CD1c-positive myeloid dendritic cell (primary cell): ENCODE measurements around the gene ZNF48.
A peak's percentile ranks its signal among the peaks of the same experiment; 100 is the strongest.

ENCODE experiments used
- DNase-seq: peaks from one replicate; pipeline ENCODE4 v3.0.0-alpha.2; 2016; ENCODE audit errors: extremely low spot score

Gene ZNF48

DNA sequence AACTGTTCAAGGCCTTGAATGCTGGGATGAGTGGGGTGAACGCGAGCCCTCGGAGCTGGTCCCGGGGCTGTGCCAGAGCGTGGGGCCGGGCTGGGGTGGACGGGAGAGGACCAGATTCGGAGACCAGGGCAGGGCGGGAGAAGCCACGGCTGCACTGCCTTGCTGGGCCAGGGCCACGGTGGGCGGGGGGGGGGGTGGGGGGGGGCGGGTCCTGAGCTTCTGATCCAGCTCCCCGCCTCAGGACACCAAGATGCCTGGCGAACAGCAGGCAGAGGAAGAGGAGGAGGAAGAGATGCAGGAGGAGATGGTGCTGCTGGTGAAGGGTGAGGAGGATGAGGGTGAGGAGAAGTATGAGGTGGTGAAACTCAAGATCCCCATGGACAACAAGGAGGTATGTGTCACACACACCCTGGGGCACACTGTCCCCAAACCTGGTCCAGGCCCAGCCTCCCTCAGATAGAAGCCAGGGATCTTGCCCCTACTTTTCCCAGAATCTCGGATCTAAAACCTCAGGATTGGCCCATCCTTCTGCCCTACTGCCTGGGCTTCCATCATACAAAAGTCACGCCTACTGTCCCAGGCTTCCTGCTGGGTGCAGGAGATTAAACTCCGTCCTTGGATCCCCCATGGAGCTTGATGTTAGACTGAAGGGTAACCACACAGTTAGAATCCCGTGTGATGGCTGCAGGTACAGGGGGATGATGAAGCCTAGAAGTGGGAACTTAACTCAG is 12.7 kb downstream of the ZNF48 start:
- DNase-seq: no peak

DNA sequence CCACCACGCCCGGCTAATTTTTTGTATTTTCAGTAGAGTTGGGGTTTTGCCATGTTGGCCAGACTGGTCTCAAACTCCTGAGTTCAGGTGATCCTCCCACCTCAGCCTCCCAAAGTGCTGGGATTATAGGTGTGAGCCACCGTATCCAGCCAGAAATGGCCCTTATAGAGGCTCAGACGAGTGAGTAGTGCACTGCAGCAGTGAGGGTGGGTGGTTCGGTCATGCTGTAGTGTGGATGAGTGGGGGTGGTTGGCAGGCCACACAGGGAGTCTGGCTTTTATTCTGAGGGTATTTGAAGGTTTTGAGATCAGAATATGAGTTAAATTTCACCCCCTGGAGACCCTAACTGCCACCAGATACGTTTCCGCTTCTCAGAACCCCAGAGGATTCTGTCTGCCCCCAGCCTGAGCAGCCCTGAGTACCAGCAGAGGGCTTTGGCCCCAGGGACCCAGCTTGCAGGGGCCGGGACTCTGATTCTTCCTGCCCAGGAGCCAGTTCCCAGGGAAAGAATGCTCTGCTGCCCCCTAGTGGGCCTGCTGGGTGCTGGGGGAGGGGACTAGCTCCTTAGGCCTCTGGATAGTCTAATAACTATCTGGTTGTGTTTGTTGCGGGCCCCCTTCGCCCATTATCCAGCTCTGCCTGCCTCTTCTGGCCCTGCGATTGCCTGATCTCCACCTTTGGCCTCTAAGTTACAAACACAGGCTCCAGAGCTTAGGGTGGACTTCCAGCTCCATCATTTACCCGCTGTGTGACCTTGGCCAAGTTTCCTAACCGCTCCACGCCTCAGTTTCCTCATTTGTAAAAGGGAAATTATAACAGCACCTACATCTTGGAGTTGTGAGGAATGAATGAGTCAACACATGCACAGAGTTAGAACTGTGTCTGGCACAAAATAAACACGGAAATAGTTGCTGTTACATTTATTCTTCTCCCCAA is 14.2 kb downstream of the ZNF48 start:
- peak; percentile 94 for DNase-seq

DNA sequence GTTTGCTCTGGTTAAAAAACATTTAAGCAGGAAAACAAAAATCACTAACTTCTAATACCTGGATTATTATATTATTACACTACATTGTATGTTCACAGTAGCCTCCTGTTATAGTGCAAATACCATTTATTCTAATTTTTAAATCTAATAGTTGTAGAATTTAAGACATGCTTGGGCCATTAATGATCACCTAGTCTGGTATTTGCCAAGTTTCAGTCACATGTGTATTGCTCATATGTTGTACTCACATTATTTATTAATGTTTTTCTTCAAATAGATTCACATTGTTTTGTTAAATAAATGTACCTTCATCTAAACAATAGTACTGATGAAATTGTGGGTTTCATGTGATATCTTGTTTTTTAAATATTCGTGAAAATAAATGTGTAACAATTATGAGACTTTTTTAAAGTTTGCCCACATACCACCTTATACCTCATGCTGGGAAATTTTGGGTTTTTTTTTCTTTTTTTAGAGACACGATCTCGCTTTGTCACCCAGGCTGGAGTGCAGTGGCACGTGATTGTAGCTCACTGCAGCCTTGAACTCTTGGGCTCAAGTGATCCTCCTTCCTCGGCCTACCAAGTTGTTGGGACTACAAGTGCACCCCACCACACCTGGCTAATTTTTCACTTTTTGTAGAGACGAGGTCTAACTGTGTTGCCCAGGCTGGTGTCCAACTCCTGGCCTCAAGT is 18.0 kb downstream of the ZNF48 start:
- no peak for DNase-seq

DNA sequence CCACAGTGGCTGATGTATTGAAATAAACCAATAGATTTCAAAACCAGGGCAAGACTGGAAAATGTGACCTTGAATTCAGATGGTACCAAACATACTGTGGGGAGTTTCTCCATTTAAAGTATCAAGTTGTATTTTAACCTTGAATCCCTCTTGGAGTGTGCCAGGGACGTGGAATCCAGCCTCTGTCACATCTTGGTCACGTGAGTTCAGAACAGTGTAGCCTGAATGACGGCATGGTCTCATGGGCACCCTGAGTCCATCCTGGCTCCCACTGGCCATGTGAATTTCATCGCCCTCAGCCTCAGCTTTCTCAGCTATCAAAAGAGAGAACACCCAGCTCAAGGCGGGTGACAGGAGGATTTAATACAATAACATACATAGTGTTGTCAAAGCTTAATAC is 18.9 kb downstream of the ZNF48 start:
- DNase-seq: no peak

DNA sequence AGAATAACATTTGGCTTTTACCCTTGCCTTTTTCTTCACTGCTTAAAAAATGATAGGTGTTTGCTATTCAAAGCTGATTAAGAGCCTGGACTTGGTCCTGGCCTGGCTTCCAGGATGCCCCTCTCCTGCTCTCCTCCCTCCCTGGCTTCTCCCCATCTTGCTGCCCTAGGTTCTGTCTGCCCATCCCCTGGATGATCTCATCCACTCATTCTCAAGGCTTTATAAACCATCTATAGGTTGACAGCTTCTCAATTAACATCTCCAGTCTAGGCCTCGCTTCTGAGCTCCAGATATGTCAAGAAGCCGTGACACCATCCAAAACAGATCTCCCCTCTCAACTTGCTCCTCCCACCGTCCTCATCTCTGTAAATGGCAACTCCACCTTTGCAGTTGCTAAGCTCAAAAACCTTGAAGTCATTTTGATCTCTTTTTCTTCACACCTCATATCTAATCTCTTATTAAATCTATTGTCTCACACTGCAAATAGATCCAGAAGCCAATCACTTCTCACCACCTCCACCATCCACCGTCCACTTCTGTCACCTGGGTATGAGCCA is 20.9 kb downstream of the ZNF48 start:
- no peak for DNase-seq

DNA sequence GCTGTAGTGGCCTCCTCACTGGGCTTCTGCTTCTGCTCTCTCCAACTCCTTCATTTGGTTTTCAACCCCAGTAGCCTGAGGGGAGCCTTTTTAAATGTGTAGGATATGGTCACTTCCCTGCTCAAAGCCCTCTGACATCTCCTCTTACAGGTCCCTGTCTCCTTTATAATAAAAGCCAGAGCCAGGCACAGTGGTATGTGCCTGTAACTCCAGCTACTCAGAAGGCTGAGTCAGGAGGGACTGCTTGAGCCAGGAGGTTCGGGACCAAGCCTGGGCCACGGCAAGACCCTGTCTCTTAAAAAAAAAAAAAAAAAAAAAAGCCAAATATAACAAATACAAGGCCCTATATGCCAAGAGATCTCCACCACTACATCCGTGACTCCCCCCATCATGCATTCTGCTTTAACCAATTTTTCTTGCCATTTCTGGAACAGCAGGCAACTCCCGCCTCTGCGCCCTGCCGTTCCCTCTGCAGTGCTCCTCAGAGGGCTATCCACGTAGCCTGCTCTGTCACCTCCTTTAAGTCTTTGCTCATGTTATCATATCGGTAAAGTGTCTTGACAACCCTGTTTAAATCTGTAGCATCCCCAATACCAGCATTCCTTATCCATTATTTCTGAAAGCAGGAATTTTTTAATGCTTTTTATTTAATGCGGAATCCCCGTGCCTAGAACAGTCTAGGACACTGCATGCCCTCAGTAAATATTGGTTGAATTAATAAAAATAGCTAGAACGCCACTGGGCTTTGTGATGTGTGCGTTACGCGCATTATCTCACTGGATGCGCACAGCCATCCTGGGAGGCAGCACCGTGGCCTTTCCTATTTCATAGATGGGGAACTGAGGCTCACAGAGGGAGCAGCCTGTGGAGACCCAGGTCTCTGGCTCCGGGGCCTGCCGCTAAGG is 21.7 kb downstream of the ZNF48 start:
- DNase-seq: no peak

DNA sequence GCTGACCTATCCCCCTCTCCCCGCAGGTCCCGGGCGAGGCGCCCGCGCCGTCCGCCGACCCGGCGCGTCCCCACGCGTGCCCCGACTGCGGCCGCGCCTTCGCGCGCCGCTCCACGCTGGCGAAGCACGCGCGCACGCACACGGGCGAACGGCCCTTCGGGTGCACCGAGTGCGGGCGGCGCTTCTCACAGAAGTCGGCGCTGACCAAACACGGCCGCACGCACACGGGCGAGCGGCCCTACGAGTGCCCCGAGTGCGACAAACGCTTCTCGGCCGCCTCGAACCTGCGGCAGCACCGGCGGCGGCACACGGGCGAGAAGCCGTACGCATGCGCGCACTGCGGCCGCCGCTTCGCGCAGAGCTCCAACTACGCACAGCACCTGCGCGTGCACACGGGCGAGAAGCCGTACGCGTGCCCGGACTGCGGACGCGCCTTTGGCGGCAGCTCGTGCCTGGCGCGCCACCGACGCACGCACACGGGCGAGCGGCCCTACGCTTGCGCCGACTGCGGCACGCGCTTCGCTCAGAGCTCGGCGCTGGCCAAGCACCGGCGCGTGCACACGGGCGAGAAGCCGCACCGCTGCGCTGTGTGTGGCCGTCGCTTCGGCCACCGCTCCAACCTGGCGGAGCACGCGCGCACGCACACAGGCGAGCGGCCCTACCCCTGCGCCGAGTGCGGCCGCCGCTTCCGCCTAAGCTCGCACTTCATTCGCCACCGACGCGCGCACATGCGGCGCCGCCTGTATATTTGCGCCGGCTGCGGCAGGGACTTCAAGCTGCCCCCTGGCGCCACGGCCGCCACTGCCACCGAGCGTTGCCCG is 22.5 kb downstream of the ZNF48 start:
- DNase-seq: peak; percentile 97

DNA sequence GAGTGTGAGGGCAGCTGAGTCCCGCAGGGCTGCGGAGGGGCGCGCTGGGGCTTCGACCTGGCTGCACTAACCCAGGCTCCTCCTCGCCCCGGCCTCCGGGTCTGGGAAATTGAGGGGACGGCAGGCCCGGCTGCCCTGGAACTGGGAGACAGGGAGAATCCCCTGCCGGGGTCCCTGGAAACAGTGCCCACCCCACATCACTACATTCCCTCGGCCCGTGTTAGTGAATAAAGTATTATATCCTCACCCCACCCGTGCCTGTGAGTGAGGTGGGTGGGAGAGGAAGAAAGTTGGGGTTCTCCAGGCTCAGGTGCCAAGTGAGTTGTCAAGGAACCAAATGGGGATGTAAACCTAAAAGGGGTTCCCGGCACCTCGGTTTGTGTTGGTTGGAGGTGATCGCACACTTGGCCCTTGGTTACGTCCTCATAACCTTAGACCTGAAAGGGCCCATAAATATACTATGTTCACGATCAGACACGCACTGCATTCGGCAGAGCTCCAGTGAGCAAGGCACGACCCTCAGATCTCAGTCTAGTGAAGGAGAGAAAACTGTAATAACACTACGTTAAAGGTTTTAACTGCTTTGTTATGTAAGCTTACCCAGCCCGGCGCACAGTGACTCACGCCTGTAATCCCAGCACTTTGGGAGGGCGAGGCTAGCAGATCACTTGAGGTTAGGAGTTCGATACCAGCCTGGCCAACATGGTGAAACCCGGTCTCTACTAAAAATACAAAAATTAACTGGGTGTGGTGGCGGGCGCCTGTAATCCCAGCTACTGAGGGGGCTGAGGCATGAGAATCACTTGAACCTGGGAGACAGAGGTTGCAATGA is 23.3 kb downstream of the ZNF48 start:
- DNase-seq: no peak

DNA sequence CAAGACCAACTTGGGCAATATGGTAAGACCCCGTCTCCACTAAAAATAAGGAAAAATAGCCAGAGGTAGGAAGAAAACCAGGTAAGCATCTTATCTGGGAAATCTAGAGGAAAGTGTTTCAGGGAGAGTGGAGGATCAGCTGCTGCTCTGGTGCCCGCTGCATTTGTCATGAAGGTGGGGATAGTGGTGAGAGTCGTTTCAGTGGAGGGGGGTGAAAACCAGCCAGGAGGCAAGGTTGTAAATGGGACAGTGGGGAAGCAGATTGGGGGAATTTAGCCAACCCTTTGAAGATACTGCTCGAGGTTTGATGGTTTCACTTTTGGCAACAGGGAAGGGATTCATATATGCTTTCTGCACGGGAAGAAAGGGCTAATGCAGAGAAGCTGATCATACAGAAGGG is 25.8 kb downstream of the ZNF48 start:
- no peak for DNase-seq

DNA sequence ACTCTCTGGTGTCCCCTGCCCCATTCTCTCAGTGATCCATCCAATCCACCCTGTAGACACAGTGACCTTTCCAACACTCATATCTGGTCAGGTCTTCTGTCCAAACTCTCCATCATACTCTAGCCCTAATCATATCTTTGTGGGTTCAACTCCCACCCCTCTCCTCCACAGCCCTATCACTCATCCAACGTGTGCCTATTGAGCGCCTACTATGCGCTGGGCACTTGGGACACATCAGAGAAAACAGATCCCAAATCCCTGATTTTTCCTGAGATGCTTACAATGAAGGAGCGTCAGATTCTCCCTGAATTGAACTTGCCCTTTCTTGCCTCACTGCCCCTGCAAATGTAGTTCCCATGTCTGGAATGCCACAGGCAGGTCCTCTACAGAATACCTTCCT is 32.8 kb downstream of the ZNF48 start:
- no peak for DNase-seq

DNA sequence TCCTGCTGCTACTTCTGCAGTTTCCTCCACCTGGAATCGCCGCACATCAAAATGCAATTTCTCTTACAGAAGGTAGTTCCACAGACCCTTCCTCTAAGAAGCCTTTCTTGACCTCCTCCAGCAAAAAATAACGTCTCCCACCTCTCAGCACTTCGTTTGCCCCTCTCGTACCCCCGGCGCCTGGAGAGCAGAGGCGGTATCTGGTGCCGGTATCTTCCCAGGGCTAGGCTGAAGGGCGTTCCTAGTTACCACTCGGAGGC is 34.1 kb downstream of the ZNF48 start:
- DNase-seq: no peak

DNA sequence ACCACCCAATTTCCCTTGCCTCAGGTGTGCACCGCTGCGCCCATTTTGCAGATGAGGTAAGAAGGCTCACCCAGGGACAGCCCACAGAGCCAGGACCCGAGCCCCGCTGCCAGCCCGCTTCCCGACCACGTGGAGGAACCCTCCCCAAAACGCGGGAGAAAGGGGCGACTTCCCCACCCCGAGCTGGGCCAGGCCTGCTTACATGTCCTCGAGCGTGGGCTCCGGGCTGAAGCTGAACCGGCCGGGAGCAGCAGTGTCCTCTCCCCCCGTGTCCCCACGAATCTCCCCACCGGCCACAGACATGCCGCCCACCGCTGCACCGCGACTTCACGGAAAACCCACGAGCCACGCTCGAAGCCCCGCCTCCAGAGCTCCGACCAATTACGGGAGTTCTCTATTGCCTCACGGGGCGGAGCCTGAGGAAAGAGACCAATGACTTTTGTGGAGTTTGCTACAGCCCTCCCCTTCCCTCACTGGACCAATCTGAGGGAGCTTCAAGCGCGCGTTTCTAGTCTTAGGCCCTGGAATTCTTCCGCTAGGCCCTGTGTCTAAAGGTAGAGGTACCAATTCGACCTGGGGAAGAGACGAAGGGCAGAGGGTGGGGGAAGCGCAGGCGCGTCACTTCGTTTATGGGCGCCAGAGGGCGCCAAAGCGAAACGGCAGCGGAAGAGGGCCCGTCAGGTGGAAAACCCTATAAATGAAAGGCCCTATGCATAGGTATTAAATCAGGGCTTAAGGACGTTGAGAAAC is 34.6 kb downstream of the ZNF48 start, which contains the start of gene DCTPP1:
TSS of gene DCTPP1 (minus strand) at position 353 of the 750 bp plus-strand sequence. CDS start at position 303, 50 bp downstream.
- DNase-seq: peak; percentile 99

DNA sequence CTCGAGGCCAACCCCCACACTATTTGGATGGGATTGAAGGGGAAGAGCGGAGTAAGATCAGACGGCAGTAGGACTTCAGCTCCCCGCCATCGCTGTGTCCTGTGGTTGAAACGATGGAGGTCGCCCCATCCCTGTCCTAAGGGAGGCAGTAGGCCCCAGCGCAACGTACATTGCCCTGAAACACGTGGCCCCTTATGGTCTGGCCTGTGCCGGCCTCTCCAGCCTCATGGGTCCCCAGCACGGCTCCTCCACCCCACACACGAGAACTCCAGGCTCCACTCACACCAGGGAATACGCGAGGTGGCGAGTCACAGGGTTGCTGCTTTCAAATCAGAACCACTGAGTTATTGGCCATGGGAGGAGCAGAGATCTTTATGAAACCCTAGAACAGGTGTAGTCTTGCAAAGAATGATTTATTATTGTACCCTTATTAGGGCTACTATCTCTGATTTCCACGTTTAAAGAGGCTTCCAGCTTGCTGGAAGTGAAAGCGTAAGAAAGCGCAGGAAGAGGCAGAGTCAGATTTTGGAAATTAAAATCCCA is 35.3 kb downstream of the ZNF48 start:
- no peak for DNase-seq

DNA sequence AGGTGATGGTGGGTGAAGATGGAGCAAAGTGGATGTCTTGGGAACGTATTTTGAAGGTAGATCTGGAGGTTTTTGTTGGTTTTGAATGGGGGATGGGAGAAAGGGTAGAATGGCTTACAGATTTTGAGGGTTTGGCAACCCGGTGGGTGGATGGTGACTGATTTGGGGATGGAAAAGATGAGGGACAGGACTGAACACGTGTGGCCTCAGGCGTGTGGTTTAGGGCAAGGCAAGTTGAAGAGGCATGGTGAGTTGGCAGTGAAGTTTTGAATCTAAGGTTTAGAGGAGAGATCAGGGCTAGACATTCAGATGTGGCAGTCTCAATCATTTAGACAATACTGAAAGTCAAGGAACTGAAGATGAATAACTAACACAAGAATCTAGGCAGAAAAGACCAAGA is 39.6 kb downstream of the ZNF48 start:
- no peak for DNase-seq

DNA sequence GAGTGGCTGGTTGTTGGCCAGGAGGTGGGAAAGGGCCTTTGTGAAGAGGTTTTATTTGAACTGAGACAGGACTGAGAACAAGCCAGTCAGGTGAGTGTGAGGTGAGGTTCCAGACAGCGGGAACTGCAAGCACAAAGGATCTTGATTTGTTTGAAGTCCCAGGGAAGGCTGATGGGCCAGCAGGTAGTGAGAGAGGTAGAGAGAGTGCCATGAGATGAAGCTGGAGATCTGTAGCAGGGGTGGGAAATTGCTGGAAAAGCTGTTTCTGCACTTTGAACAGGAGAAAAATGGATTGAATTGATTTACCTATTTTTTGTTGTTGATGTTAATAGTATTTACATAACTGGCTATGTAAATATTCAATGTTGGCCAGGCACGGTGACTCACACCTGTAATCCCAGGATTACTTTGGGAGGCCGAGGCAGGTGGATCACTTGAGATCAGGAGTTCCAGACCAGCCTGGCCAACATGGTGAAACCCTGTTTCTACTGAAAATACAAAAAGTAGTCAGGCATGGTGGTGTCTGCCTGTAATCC is 42.4 kb downstream of the ZNF48 start:
- DNase-seq: no peak

DNA sequence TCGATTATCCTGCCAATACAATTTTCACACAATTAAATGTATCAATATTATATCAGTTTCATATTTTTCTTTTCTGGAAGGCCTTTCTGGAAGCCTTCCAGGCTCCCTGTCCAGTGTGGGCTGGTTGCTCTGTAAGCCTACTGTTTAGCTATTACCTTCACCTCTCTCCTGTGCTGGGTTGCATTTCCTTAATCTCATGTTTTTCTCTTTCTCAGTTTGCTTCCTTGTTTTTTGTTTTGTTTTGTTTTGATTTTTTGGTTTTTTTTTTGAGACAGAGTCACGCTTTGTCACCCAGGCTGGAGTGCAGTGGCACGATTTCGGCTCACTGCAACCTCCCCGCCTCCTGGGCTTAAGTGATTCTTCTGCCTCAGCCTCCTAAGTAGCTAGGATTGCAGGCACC is 43.6 kb downstream of the ZNF48 start:
- DNase-seq: no peak

DNA sequence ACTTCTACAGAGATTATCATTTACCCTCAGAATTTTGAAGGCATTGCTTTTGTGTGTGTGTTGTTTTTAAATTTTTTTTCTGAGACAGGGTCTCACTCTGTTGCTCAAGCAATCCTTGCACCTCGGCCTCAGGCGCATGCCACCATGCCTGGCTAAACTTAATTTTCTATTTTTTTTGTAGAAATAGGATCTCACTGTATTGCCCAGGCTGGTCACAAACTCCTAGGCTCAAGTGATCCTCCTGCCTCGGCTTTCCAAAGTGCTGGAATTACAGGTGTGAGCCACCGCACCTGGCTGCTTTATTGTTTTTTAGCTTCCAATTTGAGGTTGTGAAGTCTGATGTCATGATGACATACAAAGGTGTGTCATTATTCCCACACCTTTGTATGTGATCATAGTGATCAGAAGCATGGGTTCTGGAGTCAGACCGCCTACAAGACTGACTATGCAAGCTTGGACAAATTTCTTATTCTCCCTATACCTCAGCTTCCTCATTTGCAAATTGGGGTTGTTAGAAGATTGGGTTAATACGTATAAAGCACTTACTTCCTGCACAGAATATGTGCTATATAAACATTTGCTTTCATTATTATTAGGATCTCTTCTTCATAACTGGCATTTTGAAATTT is 44.6 kb downstream of the ZNF48 start:
- peak; percentile 63 for DNase-seq

DNA sequence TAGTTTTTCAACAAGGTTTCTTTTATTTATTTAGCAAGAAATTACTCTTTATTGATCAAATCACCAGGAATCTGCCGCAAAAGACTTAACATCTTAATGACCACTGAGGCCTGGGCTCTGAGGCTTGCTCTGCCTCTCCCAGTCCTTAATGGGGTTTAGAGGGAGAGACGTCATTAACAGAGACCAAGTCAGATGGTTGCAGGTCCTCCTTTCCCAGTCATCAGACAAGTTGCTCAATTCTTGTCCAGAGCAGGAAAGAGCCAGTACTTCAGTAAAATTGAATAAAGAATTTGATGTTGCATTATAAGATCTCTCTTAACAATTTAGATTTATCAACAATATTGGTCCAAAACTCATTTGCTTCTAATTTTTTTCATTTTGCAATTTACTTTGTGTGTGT is 48.4 kb downstream of the ZNF48 start:
- DNase-seq: no peak
